ENCODE data around the gene CDK8.

DNA sequence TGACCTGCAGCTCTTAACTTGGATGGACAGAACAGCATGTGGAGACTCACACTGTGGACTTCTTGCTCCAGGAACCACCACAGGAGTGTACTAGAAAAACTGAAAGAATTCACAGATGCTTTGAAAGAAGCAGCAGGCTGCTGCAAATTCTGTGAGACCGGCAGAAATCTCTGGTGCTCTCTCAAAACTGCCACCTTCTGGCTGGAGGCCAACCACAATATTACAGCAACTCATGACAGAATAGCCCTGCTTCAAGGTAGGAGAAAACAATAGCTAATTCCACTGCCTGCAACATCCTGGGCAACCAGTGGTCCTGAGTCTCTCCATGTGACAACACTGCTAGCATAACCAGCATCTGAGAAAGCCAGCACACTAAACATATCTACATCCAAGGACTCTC, 26.9 kb downstream of the CDK8 start:
- TF ChIP-seq, protein P1, sequence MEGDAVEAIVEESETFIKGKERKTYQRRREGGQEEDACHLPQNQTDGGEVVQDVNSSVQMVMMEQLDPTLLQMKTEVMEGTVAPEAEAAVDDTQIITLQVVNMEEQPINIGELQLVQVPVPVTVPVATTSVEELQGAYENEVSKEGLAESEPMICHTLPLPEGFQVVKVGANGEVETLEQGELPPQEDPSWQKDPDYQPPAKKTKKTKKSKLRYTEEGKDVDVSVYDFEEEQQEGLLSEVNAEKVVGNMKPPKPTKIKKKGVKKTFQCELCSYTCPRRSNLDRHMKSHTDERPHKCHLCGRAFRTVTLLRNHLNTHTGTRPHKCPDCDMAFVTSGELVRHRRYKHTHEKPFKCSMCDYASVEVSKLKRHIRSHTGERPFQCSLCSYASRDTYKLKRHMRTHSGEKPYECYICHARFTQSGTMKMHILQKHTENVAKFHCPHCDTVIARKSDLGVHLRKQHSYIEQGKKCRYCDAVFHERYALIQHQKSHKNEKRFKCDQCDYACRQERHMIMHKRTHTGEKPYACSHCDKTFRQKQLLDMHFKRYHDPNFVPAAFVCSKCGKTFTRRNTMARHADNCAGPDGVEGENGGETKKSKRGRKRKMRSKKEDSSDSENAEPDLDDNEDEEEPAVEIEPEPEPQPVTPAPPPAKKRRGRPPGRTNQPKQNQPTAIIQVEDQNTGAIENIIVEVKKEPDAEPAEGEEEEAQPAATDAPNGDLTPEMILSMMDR (conservative IDR thresholded peaks at IDR 0.05 in 1 of 2, IDR thresholded peaks at IDR 0.05 in 1 of 2; ENCODE audit: low read depth in 1 of 2, low read length in 2 of 2): no peak
- no peak for TF ChIP-seq EZH2 (IDR thresholded peaks at IDR 0.05; ENCODE audit: low read length, missing control alignments)
